Neural cell (in vitro differentiated cells): ENCODE results near the gene WDR74. TPM values are rescaled to one million over a fixed set of nuclear protein-coding genes. Genes with fewer than 3 reads are reported as not detected.

ENCODE experiments used
- polyA plus RNA-seq: library from polyadenylated mRNA; depleted of rRNA; stranded (reverse); fragments of >200 nt; gene quantifications from 2 replicates; pipeline ENCODE4 v1.2.3, GENCODE V29; 2014
- small RNA-seq, 3 experiments: library from RNA; depleted of rRNA; stranded (forward); fragments of <200 nt; gene quantifications; one replicate each; pipeline ENCODE3, GENCODE V24; 2012

WDR74 gene
- polyA plus RNA-seq, 1 donor from 2014 or later: 50.4 TPM

Small RNA genes within 50 kb of the gene (small RNA-seq; reads per million reads assigned to genes)
- 2.6 to 10.9 (median 4.2) reads per million in 3 experiments for gene MIR6514
- 0 reads per million in 3 experiments for gene RF00099
- 0 reads per million in 3 experiments for gene RNU6-118P
- 0 reads per million in 3 experiments for gene SNORD22
- 0 reads per million in 3 experiments for gene SNORD26
- gene SNORD27: 0 reads per million in 3 experiments
- 0 reads per million in 3 experiments for gene SNORD28
- gene SNORD30: 40.0 to 204 (median 59.1) reads per million in 3 experiments

Other genes starting within 250 kb of the WDR74 start
- 12.0 and 17.8 TPM in 2 replicates for gene TUT1, start 248.1 kb downstream of the WDR74 start, polyA plus RNA-seq
- 130 and 140 TPM in 2 replicates for gene MTA2, start 237.7 kb downstream of the WDR74 start, polyA plus RNA-seq
- 0.38 and 2.5 TPM in 2 replicates for gene EML3, start 226.8 kb downstream of the WDR74 start, polyA plus RNA-seq
- 0.31 TPM in 1 of 2 replicates, not detected in the other for gene ROM1, start 226.3 kb downstream of the WDR74 start, polyA plus RNA-seq
- gene B3GAT3, start 217.6 kb downstream of the WDR74 start, polyA plus RNA-seq: 102 and 127 TPM in 2 replicates
- gene GANAB, start 193.0 kb downstream of the WDR74 start, polyA plus RNA-seq: 60.6 and 62.7 TPM in 2 replicates
- 6.5 and 7.5 TPM in 2 replicates for gene INTS5, start 186.3 kb downstream of the WDR74 start, polyA plus RNA-seq
- 92.0 and 103 TPM in 2 replicates for gene C11orf98, start 174.4 kb downstream of the WDR74 start, polyA plus RNA-seq
- 6.3 and 16.0 TPM in 2 replicates for gene CSKMT, start 174.3 kb downstream of the WDR74 start, polyA plus RNA-seq
- gene UQCC3, start 167.9 kb downstream of the WDR74 start, polyA plus RNA-seq: 6.8 and 8.4 TPM in 2 replicates
- 10.5 and 10.6 TPM in 2 replicates for gene LBHD1, start 167.3 kb downstream of the WDR74 start, polyA plus RNA-seq
- 209 and 248 TPM in 2 replicates for gene UBXN1, start 160.5 kb downstream of the WDR74 start, polyA plus RNA-seq
- 0.44 and 0.82 TPM in 2 replicates for gene LRRN4CL, start 150.1 kb downstream of the WDR74 start, polyA plus RNA-seq
- gene BSCL2, start 132.2 kb downstream of the WDR74 start, polyA plus RNA-seq: 304 and 305 TPM in 2 replicates
- 120 and 121 TPM in 2 replicates for gene GNG3, start 131.9 kb downstream of the WDR74 start, polyA plus RNA-seq
- gene HNRNPUL2, start 112.1 kb downstream of the WDR74 start, polyA plus RNA-seq: 27.5 and 29.3 TPM in 2 replicates
- gene TTC9C, start 111.1 kb downstream of the WDR74 start, polyA plus RNA-seq: 48.6 and 55.2 TPM in 2 replicates
- gene ZBTB3, start 85.4 kb downstream of the WDR74 start, polyA plus RNA-seq: 8.5 and 20.9 TPM in 2 replicates
- gene POLR2G, start 78.0 kb downstream of the WDR74 start, polyA plus RNA-seq: 207 and 232 TPM in 2 replicates
- gene TAF6L, start 68.2 kb downstream of the WDR74 start, polyA plus RNA-seq: 55.2 and 61.7 TPM in 2 replicates
- gene TMEM179B, start 52.2 kb downstream of the WDR74 start, polyA plus RNA-seq: 24.5 and 28.1 TPM in 2 replicates
- gene TMEM223, start 47.6 kb downstream of the WDR74 start, polyA plus RNA-seq: 16.5 and 27.4 TPM in 2 replicates
- gene NXF1, start 34.1 kb downstream of the WDR74 start, polyA plus RNA-seq: 26.0 and 32.1 TPM in 2 replicates
- gene STX5, start 7.5 kb downstream of the WDR74 start, polyA plus RNA-seq: 28.5 and 30.5 TPM in 2 replicates
- gene TEX54, start 6.7 kb downstream of the WDR74 start, polyA plus RNA-seq: not detected in 2 replicates
- gene SLC3A2, start 41.3 kb upstream of the WDR74 start, polyA plus RNA-seq: 176 and 182 TPM in 2 replicates
- gene CHRM1, start 81.8 kb upstream of the WDR74 start, polyA plus RNA-seq: not detected in 2 replicates
- not detected in 2 replicates for gene SLC22A6, start 145.4 kb upstream of the WDR74 start, polyA plus RNA-seq
- gene SLC22A8, start 176.3 kb upstream of the WDR74 start, polyA plus RNA-seq: not detected in 2 replicates